Hematopoietic multipotent progenitor cell treated with erythropoietin and hydrocortisone succinate and interleukin-3 and kit ligand, for 6 days (in vitro differentiated cells): ENCODE data around the gene CTSL.

Experiments used
- DNase-seq: peaks from one replicate; pipeline ENCODE4 v3.0.0-alpha.2; 2015

The CTSL gene

DNA sequence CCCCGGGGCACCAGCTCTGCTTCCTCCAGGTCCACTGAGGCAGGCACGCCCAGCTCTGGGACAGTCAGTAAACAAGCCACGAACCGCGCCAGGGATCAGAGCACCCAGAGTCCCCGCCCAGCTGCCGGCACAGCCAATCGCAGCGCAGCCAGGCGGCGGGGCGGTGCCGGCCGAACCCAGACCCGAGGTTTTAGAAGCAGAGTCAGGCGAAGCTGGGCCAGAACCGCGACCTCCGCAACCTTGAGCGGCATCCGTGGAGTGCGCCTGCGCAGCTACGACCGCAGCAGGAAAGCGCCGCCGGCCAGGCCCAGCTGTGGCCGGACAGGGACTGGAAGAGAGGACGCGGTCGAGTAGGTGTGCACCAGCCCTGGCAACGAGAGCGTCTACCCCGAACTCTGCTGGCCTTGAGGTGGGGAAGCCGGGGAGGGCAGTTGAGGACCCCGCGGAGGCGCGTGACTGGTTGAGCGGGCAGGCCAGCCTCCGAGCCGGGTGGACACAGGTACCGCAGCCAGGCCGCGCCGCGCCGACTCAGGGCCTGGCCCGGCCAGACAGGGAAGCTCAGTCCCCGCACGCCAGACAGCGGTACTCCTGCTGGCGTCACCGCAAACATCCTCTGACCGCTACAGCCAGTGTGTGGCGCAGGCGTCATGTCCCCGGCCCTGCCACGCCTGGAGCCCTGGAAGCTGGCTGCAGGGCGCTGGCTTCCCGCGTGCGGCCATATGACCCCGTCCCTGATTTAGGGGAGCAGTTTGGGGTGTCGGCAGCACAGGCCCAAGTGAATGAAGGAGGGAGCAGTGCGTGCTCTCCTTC is at the start of gene CTSL:
TSS of gene CTSL (plus strand) at position 220 of the 810 bp plus-strand sequence. CDS start 1,485 bp downstream, outside the sequence.
- peak; percentile 90 for DNase-seq

DNA sequence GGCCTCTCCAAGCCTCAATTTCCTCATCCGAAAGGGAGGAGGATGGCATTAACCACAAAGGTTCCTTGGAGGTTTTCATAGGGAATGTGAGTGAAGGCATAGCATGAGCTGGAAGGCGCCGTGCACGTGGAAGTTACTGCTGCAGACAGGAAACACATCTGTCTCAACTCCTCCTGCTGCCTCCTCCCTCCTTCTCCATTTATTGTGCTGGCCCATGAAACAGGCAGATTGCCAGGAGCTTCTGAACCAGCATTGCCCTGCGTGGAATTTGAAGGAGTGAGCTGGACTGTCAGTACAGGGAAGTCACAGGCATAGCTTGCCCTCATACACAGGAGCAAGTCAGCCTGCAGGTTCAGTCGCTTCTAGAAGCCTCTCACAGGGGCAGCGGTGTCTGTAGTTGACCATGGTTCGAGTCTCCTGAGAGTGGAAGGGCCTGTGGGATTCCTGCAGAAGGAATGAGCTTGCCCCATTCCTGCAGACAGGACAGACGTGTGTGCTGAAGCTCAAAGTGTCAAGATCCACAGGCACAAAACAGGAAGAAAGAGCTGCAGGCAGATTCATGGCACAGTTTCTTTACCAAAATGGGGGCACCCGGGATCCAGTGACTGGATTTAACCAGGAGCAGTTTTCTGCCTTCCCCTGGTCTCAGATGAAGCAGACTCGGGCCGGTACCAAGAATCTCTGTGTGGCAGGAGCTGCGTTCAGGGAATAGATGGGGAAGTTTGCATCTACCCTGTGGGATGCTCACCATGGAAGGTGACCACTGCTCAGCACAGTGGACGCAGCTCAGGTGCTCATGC is 48.7 kb upstream of the CTSL start:
- peak; percentile 47 for DNase-seq

DNA sequence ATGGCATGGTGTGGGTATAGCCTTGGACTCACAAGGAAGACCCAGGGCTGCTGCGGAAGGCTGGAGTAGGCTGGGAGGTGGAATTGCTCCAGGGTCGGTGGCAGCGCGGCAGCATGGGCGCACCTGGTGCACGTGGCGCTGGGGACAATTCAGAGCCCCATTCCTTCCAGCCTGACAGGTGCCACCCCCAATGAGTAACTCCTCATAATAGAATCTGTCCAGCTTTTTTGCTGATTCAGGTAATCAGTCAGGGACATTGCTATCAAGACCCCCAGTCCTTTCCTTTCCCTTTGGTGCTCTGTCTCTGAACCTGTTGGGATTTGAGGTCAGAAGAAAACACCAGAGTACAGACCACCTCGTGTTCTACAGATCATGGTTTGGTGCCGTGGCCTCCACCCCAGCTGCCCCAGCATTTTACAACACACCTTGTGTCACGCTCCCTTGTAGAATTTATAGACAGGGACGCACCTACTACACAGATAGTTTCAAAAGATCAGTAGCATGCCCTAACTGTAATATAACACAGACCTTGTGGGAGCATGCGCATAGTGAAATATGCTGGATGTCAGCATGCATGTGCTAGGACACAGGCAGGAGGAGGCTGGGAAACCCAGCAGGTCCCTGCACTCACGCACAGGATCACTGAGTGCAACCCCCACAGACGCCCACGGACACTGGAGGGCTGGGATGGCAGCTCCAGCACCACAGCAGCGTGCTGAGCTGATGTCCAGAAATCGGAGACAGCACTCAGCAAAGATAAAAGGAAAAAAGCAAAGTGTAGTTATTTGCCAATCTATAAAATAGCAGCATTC is 47.9 kb upstream of the CTSL start:
- no peak for DNase-seq

DNA sequence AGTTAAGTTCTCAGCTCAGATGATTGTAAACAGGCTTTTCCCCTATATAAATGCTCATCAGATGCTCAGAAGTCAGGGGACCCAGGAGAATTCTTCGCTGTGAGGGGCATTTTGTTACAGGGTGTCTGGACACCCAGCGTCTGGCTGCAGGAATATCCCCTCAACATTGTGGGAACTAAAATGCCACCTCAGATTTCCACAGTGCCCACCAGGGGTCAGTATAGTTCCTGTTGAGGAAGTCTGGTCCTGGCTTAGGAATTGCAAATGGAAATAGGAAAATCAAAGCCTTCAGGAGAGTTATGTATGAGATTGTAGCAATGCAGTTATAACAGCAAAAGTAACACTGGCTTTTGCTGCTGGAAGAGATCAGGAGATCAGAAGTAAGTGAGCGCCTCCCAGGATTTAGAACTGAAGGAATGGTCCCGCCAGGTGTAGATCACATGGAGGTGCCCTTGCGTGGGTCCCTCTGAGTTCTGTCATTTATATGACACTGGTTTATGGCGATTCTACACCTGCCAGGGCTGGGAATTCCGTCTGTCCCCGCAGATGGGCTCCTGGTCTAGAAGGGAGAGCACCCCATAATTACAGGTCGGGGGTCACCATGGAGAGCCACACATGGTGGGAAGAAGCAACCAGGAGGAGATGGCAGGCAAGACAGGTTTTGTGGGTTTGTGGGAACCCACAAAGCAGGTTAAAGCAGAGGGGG is 47.1 kb upstream of the CTSL start:
- DNase-seq: peak; percentile 79

DNA sequence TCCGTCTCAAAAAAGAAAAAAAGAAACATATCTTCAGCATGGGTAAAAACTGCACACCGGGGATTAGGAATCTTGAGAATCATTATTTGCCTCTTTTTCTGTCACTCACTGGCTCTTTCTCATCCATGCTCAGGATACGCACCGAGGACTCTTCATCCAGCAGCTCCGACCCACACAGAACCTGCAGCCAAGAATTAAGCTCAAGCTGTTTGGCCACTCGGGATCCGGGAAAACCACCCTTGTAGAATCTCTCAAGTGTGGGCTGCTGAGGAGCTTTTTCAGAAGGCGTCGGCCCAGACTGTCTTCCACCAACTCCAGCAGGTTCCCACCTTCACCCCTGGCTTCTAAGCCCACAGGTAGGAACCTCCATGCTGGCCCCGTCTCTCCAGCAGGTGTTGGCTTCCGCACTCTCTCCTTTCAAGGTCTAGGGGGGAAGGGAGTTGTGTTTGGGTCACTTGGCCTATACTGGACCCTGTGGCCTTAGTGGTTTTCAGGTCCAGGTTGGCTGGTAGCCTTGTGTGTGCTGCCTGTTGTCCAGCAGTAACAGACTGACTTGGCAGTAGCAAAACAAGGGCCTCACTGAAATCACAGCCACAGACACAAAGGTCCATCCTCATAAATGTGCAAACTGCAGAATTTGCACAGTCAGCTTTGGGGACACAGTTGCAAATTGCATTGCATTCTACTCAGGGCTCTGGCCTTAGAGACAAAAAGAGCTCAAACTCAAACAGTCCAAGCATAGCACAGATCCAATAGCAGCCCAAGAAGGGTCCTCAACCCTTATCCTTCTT is 44.5 kb upstream of the CTSL start:
- DNase-seq: no peak

DNA sequence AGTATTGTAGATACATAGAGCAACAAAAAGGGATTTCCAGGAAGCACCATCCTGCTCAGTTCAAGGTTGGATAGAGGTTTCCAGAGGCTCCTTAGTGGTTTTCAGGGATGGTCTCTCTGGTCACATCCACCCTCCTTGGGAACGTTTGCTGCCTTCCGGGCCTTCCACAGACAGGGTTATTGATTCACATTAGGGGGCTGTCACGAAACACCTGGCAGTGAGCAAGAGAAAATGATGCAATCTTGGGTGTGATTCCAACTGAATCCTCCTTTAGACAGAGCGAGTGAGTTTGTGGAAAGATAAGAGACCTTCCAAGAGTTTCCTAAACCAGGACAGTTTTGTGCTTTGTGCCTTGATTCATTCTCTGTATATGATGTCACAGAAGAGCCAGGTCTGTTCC is 43.8 kb upstream of the CTSL start:
- no peak for DNase-seq

DNA sequence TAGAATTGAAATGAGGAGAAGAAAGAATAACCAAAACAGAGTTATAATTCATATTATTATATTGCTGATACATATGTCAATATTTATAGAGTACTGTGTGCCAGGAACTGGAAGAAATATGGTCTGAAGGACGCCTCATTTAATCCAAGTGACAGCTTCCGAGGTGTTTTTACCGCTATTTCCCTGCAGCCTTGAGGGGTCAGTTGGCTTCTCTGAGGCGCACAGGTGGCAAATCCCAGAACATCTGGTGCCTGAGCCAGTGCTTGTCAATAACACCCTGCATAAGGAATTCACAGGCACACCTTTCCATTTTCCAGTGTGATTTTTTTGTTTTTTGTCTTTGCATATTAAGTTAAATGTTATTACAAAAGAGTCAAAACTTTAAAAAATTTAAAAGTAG is 43.3 kb upstream of the CTSL start:
- DNase-seq: no peak

DNA sequence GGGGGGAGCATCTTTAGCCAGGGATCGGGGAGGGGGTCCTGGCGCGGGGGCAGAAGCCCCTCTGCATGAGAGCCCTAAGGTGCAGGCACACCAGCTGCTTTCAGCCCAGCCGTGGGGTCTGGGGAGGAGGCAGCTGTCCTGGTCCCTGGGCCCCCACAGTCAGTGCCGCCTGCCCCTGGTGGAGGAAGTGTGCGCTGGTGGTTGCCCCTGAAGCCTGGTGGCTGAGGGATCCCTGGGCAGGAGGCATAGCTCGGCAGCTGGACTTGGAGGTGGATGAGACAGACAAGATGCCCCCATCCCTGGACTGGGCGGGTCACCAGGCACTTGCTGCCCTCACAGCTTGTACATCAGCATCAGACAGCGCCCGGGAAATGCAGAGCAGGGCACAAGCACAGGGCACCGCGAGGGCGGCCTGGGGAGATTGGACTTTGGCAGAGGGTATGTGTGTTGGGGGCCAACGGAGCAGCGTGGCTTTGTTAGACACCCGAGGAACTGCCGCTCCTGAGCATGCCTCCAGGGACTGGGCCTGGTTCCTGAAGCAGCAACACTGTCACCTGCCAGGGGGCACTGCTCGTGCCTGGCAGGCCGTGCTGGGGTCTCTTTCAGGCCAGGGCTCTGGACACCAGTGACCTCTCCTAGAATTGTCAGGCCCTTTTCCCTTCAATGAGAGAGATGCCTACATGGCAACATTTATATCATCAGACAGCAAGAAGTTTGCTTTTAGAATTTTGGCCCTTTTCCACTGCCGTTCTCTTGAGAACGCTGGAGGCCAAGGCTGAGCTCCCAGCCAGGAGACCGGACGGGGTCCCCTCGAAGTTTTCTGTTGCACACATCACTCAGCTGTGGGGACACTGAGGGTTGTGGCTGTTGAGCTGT is 41.9 kb upstream of the CTSL start:
- no peak for DNase-seq

DNA sequence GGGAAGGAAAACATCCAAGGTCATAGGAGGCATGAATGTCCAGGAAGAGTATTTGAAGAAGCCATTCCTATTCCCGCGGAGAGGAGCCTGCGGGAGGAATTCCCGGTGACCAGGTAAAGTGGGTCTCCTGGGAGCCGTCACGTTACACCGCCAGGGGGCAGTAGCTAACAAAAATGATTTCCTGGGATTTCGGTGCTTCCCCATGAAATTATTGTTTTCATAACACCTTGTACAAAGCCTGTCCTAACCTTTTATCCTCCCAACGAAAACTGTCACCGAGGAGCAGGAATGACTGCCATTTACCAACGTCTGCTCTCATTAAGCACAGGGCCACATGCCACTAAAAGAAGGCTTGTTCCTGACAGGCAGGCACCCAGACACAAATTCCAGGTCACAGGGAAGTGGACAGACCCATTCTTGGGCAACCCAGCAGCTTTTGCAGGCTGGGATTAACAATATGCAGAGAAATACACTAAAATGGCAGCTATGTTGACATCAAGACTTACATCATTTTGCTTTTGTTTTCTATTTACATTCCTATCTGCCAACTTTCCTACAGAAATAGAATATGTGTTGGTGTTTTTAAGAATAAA is 41.2 kb upstream of the CTSL start:
- DNase-seq: peak; percentile 21

DNA sequence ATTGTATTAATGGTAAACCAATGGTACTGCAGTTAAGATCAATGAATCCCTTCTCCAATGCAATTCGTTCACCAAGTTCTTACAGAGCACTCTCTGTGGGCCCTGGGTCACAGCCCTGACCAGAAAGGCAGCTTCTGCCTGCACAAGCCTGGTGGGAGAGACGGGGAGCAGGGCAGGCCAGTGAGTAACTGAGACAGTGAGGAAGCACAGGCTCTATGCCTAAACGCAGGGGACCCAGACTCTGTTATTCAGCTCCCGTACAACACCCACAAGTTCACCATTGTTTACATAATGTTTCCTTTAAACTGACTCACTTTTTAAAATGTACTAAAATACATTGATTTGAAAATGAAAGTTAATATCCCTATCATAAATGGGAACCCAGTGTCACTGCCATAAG is 40.5 kb upstream of the CTSL start:
- no peak for DNase-seq

DNA sequence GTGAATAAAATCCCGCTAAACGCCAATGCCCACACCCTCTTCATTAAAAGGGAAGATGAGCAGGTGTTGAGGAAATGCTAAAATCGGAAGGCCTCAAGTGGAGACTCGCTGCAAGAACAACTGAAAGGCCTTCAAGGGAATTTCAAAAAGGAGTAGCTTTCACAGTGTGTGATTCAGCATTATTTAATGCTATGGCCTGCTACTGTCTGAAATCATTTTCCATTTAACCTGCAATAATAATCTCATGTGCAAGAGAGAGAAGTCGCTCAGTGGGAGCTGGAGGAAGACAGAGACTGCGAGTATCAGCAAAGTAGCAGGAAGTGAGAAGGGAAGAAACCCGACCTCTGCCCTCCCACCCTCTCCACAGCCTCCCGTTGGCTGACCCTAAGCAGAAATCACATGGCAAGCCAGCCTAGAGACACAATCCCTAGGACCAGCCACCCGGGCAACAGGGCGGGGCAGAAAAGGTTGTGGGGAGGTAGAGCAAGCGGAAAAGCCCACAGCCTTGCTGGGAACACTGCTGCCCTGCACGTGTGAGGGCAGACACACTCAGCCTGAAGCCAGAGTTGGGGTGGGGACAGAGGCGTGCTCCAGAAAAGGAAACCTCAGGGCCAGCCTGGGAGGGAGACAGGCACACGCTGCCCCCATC is 39.9 kb upstream of the CTSL start:
- DNase-seq: peak; percentile 49

DNA sequence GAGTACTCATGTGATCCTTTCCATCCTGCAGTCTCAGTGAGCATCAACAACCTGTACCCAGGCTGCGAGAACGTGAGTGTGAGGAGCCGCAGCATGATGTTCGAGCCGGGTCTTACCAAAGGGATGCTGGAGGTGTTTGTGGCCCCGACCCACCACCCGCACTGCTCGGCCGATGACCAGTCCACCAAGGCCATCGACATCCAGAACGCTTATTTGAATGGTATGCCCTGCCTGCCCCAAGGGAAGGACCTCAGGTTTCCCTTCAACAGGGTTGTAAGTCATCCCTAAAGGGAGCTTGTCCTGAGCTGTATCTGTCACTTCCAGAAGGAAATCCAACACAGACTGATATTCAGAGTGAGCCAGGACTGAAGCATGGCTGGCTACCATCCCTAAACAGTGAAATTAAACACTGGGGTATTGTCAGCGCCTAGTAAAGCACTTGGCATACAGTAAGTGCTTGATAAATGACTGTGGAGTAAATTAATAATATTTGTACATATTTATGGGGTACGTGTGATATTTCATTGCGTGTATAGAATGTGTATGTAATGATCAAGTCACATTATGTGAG is 39.3 kb upstream of the CTSL start:
- no peak for DNase-seq

DNA sequence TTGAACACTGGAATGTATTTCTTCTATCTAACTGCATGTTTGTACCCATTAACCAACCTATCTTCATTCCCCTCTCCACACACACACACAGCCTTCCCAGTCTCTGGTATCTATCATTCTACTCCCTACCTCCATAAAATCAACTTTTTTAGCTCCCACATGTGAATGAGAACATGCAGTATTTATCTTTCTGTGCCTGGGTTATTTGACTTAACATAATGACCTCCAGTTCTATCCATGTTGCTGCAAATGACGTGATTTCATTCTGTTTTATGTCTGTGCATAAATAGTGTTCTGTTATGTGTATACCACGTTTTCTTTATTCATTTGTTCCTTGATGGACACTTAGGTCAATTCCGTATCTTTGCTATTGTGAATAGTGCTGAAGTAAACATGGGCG is 38.7 kb upstream of the CTSL start:
- DNase-seq: no peak

DNA sequence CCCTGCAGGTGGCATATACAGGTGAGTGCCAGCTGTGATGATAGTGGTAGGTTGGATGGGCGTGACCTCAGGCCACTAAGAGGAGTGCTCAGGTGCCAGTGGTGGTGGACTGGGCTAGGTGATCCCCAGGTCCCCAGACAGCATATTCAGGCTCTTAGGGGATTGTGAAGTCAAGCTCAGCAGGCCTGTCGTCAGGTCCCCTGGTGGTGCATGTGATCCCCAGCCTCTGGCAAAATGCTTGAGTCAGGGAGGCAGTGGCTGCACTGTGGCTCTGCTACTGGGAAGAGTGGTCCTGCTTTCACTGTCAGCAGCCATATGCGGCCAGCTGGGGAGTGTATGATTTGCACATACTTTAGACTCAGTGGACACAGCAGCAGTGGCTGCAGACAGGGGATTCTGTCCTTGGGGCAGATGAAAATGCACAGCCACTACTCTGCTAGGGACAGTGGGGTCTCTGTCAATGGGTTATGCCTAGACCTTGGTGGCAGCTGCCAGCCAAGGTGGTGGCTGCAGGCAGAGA is 31.6 kb upstream of the CTSL start:
- no peak for DNase-seq

DNA sequence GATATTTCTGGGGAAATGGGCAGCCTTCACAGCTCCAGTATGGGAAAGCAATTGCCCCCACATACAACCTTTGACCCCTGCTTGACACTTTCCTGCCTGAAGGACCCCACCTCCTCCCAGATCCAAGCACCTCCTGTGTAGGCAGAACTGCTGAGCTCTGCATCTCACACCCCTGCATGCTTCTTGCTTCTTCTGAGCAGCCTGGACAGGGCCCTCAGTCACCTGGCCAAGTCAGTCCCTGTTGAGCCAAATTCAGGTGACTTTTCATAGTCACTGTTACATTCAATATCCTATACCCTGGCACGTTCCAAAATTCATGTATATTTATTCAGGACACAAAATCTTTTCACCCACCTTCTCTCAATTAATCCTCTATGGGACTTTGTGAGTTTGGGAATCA is 30.4 kb upstream of the CTSL start:
- DNase-seq: no peak

DNA sequence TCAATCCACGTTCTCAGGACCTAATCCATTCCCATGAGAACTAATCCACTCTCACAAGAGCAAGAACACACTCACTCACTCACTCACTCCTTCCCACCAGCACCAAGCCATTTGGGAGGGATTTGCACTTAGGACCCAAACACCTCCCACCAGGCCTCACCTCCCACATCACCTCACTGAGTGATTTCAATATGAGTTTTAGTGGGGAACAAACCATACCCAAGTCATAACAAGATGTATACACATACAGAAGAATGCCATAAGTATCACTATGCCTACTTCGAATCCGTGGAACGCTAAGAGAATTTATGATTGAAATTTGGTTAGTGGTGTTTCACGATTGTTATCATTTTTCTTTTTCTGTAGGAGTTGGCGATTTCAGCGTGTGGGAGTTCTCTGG is 29.3 kb upstream of the CTSL start:
- DNase-seq: no peak

DNA sequence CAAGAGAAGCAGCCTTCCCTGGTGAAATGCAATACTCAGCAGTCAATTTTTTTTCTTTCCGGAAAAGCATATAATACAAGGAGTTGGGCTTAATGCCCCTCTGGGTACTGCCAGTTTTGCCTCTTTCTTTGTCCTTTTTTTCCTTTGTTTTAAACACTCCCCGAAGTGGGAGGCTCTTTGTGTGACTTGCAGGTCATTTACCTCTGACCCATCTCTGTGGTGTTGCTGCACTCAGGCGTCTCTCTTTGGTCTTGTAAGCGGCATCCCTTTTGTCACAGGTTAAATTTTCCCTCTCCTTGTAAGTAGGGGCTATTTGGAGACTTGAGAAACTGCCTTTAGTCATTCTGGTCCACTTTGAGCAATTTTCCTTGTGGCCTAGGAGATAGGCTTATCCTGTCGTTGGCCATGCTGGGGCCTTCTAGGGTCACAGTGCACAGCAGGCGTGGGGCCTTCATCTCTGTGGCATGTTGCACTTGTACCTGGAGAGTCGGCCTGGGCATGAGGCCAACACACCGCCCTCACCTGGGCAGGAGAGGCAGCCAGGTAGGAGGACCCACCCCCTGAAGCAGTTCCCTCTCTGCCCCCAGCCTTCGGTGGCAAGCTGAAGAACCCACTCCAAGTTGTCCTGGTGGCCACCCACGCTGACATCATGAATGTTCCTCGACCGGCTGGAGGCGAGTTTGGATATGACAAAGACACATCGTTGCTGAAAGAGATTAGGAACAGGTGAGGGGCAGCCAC is 27.7 kb upstream of the CTSL start:
- no peak for DNase-seq

DNA sequence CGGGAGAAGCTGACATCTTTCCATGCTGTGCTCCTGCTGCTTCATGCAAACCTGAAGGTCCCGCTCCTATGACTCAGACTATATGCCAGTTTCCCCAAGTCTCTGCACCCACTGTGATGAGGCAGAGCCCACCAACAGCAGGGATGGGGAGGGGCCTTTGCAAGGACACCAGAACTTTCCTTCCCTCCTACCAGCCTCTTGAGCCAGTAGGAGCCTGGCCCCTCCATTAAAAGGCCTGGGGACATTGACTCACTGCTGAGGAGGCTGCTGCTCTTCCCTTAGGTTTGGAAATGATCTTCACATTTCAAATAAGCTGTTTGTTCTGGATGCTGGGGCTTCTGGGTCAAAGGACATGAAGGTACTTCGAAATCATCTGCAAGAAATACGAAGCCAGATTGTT is 26.1 kb upstream of the CTSL start:
- no peak for DNase-seq

DNA sequence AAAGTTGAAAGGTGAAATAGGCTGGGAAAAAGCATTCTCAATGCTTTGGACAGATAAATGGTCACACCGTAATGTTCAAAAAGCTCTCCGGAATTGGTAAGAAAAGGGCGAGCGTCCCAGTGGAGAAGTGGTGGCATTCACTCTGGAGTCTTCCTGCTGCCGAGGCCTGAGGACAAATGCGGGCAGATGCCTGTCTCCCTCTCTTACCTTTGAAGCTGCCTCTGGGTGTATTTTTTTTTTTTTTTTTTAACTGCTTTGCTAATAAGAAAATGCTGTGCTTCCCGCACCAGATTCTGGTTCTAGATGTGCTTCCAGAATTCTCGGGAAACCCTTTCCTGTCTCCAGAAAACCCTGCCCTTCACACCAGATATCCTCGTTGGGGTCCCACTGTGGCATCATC is 24.4 kb upstream of the CTSL start:
- no peak for DNase-seq
